ENCODE data around the gene SYNE2. TPM values are rescaled to one million over a fixed set of nuclear protein-coding genes. Genes with fewer than 3 reads are reported as not detected.

The SYNE2 gene
- polyA plus RNA-seq, 1 donor from 2014 or later = 82.3 TPM

DNA sequence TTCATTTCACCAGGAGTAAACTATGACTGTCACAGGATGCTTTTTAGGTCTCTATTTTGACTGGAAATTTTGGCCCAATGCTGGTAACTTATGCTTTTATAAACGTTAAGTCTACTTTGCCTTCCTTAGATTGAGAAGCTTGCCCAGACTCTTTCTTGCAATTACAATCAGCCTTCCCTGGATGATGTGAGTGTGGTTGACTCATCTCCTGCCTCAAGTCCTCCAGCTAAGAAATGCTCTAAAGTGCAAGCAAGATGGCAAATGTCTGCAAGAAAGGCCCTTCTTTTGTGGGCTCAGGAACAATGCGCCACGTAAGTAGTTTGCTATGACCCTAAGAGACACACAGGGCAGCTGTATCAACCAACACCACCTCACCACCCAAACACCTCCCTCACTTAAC lies 96.9 kb downstream of the SYNE2 start:
- H3K9me3 ChIP-seq (ENCODE audit: low read length) = no peaks in the 10 kb centered on the region
- H3K9ac ChIP-seq (ENCODE audit: low read length) = no peak overlapping the region
- H3K36me3 ChIP-seq (ENCODE audit: insufficient read depth, low read length) = no peaks in the 10 kb centered on the region
- no peaks in the 10 kb centered on the region for H3K27me3 ChIP-seq (ENCODE audit: insufficient read depth, low read depth, low read length)
- H3K27ac ChIP-seq (ENCODE audit: low read length) = no peak overlapping the region
- no peak overlapping the region for H3K4me2 ChIP-seq (ENCODE audit: low read length)
- H3F3A ChIP-seq (ENCODE audit: insufficient read depth, low read length, poor library complexity, severe bottlenecking) = no peaks in the 10 kb centered on the region
- no peaks in the 10 kb centered on the region for H3K79me2 ChIP-seq (replicated peaks; ENCODE audit: insufficient read depth, low read length)
- no peaks in the 10 kb centered on the region for H3K9me2 ChIP-seq (ENCODE audit: insufficient read depth, low read length)
- H4K20me1 ChIP-seq (ENCODE audit: insufficient read depth) = no peaks in the 10 kb centered on the region
- no peak overlapping the region for H3K4me3 ChIP-seq (ENCODE audit: low read length)
- H2AFZ ChIP-seq (ENCODE audit: low read depth, low read length) = no peak overlapping the region
- TF ChIP-seq, protein P1, sequence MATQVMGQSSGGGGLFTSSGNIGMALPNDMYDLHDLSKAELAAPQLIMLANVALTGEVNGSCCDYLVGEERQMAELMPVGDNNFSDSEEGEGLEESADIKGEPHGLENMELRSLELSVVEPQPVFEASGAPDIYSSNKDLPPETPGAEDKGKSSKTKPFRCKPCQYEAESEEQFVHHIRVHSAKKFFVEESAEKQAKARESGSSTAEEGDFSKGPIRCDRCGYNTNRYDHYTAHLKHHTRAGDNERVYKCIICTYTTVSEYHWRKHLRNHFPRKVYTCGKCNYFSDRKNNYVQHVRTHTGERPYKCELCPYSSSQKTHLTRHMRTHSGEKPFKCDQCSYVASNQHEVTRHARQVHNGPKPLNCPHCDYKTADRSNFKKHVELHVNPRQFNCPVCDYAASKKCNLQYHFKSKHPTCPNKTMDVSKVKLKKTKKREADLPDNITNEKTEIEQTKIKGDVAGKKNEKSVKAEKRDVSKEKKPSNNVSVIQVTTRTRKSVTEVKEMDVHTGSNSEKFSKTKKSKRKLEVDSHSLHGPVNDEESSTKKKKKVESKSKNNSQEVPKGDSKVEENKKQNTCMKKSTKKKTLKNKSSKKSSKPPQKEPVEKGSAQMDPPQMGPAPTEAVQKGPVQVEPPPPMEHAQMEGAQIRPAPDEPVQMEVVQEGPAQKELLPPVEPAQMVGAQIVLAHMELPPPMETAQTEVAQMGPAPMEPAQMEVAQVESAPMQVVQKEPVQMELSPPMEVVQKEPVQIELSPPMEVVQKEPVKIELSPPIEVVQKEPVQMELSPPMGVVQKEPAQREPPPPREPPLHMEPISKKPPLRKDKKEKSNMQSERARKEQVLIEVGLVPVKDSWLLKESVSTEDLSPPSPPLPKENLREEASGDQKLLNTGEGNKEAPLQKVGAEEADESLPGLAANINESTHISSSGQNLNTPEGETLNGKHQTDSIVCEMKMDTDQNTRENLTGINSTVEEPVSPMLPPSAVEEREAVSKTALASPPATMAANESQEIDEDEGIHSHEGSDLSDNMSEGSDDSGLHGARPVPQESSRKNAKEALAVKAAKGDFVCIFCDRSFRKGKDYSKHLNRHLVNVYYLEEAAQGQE (IDR thresholded peaks at IDR 0.05; ENCODE audit: borderline replicate concordance) = no peak
- TF ChIP-seq EP300 (conservative IDR thresholded peaks at IDR 0.05; ENCODE audit: poor library complexity, severe bottlenecking) (no peak), MXI1 (conservative IDR thresholded peaks at IDR 0.05; ENCODE audit: poor library complexity, severe bottlenecking) (no peak), SMC3 (conservative IDR thresholded peaks at IDR 0.05; ENCODE audit: poor library complexity) (no peak), EZH2 (IDR thresholded peaks at IDR 0.05; ENCODE audit: borderline replicate concordance, insufficient read depth, low read length, poor library complexity, severe bottlenecking) (no peak), POLR2AphosphoS5 (IDR thresholded peaks at IDR 0.05) (no peak), TAF1 (IDR thresholded peaks at IDR 0.05; ENCODE audit: low read depth) (no peak), RAD21 (conservative IDR thresholded peaks at IDR 0.05) (no peak)
- TF ChIP-seq, protein P2, sequence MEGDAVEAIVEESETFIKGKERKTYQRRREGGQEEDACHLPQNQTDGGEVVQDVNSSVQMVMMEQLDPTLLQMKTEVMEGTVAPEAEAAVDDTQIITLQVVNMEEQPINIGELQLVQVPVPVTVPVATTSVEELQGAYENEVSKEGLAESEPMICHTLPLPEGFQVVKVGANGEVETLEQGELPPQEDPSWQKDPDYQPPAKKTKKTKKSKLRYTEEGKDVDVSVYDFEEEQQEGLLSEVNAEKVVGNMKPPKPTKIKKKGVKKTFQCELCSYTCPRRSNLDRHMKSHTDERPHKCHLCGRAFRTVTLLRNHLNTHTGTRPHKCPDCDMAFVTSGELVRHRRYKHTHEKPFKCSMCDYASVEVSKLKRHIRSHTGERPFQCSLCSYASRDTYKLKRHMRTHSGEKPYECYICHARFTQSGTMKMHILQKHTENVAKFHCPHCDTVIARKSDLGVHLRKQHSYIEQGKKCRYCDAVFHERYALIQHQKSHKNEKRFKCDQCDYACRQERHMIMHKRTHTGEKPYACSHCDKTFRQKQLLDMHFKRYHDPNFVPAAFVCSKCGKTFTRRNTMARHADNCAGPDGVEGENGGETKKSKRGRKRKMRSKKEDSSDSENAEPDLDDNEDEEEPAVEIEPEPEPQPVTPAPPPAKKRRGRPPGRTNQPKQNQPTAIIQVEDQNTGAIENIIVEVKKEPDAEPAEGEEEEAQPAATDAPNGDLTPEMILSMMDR (IDR thresholded peaks at IDR 0.05; ENCODE audit: poor library complexity, severe bottlenecking) = no peak

DNA sequence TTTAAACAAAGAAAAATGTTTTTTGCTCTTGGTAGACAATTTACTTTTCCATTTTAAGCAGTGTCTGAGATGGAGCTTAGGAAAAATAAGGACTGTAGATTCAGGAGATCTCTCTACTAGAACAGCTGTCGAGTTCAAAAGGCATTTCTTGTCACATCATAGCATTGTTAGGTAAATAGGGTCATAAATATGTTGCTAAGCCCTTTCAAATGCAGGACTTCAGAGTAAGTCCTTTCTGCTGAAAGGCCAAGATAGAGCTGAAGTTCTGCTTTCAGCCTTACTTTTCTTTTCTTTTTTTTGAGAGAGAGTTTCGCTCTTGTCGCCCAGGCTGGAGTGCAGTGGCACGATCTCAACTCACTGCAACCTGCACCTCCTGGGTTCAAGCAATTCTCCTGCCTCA lies 98.2 kb downstream of the SYNE2 start:
- Histone ChIP-seq H4K20me1 (ENCODE audit: insufficient read depth) (no peaks in the 10 kb centered on the region), H3K79me2 (replicated peaks; ENCODE audit: insufficient read depth, low read length) (no peaks in the 10 kb centered on the region), H3K36me3 (ENCODE audit: insufficient read depth, low read length) (no peaks in the 10 kb centered on the region), H3K4me3 (ENCODE audit: low read length) (no peak overlapping the region), H3K27me3 (ENCODE audit: insufficient read depth, low read depth, low read length) (no peaks in the 10 kb centered on the region), H3K27ac (ENCODE audit: low read length) (no peak overlapping the region), H2AFZ (ENCODE audit: low read depth, low read length) (no peak overlapping the region), H3K9ac (ENCODE audit: low read length) (no peak overlapping the region), H3K4me2 (ENCODE audit: low read length) (no peak overlapping the region), H3K9me2 (ENCODE audit: insufficient read depth, low read length) (no peaks in the 10 kb centered on the region), H3F3A (ENCODE audit: insufficient read depth, low read length, poor library complexity, severe bottlenecking) (no peaks in the 10 kb centered on the region), H3K9me3 (ENCODE audit: low read length) (no peaks in the 10 kb centered on the region)
- no peak for TF ChIP-seq POLR2AphosphoS5 (IDR thresholded peaks at IDR 0.05)
- TF ChIP-seq, protein P1 (IDR thresholded peaks at IDR 0.05; ENCODE audit: borderline replicate concordance) = no peak
- no peak for TF ChIP-seq TAF1 (IDR thresholded peaks at IDR 0.05; ENCODE audit: low read depth)
- TF ChIP-seq EP300 (conservative IDR thresholded peaks at IDR 0.05; ENCODE audit: poor library complexity, severe bottlenecking) = no peak
- no peak for TF ChIP-seq RAD21 (conservative IDR thresholded peaks at IDR 0.05)
- TF ChIP-seq, protein P2 (IDR thresholded peaks at IDR 0.05; ENCODE audit: poor library complexity, severe bottlenecking) = no peak
- no peak for TF ChIP-seq EZH2 (IDR thresholded peaks at IDR 0.05; ENCODE audit: borderline replicate concordance, insufficient read depth, low read length, poor library complexity, severe bottlenecking)
- no peak for TF ChIP-seq MXI1 (conservative IDR thresholded peaks at IDR 0.05; ENCODE audit: poor library complexity, severe bottlenecking)
- TF ChIP-seq SMC3 (conservative IDR thresholded peaks at IDR 0.05; ENCODE audit: poor library complexity) = no peak

Measured in neural cell (in vitro differentiated cells).